Activated CD8-positive, alpha-beta memory T cell treated with anti-CD3 and anti-CD28 coated beads for 1 hour (primary cell): ENCODE data around the gene LIPA.
"Not testable (repeated sequence)": the region's sequence is repeated elsewhere in the genome, so short reads cannot be mapped to it uniquely, and the experiment has no call there.

Experiments used
- DNase-seq, 2 donors: peaks; one replicate each; pipeline ENCODE4 v3.0.0-alpha.2; 2020; ENCODE audit warnings: low read depth in 1 of 2; ENCODE audit errors: extremely low read depth in 1 of 2

Gene LIPA

GRCh38 chr10:89271532-89271931 lies 20.0 kb upstream of the LIPA start:
- DNase-seq: no peak

DNA sequence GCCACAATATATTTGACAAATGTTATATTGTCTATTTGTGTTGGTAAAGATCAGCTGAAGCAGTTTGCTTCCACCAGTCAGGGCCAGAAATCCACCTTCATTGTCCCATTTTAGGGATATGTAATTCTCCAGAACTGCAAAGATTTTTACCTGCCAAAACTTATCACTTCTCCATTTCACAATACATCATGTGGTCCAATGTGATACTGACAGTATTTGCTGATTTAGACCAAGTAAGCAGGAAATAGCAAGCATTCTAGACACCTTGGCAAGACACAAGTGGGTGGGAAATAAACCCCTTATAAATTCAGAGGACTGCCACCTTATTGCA lies 18.5 kb upstream of the LIPA start:
- no peak for DNase-seq

- DNase-seq: no peak
Observed at GRCh38 chr10:89269433-89270152, 18.0 kb upstream of the LIPA start.

GRCh38 chr10:89266721-89267453 lies 15.3 kb upstream of the LIPA start:
- DNase-seq: no peak

- DNase-seq: no peak
Observed at GRCh38 chr10:89263531-89263930, 12.0 kb upstream of the LIPA start.

DNA sequence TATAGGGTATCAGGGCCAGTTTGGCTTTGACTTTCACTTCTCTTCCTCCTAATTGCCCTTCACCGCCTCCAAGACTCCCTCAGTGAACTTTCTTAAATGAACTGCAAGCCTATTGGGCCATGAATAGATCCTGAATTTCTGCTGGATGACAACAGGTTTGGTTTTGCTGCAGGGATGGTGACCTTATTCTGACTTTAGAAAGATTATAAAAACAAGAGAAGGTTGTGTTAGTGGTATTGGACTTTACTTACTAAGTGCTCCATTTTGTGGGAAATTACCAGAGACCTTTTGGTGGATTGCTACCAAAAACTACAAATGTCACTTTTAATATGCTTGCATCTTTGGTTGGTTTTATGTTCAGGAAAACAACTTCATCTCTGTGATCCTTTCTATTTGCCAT lies 11.5 kb upstream of the LIPA start:
- no peak for DNase-seq

- no peak for DNase-seq
Observed at GRCh38 chr10:89262086-89263051, 10.8 kb upstream of the LIPA start.

GRCh38 chr10:89258881-89259280 lies 7.3 kb upstream of the LIPA start:
- no peak for DNase-seq

GRCh38 chr10:89257581-89257980 lies 6.0 kb upstream of the LIPA start:
- no peak for DNase-seq

DNA sequence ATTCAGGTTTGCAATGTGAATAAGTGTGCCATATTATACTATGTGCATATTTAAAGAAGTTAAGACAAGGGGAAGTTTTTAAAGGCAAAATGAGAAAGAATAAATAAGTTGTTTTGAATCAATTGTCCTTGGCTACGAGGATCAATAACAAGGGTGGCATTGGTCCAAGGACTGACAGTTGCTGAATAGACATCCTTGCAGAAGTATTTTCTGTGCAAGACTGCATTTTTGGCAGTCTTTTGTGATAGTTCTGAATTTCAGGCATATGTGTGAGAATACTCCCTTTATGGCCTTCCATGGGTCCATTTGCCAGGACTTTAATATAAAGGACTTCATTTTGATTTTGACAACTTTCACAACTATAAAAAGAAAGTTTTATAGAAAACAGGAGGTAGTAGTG lies 5.4 kb upstream of the LIPA start:
- DNase-seq: no peak

- no peak for DNase-seq
Observed at GRCh38 chr10:89256340-89256739, 4.8 kb upstream of the LIPA start.

DNA sequence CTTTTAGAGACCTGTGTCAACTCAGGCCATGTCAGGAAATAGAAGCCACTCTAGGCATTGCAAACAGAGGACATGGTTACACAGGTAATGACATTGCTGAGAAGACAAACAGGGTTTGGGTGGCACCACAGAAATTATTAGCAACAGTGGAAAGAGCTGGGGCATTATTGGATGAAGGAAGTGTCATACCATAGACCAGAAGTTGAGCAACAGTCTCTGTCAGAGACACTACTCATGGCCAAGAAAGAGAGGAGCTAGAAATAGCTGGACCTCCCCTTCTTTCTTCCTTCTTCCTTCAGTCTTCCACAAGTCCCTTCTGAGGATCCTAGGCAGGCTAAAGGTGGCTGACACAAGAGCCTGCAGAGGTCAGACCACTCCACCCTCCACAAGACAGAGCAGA lies 4.2 kb upstream of the LIPA start:
- no peak for DNase-seq

DNA sequence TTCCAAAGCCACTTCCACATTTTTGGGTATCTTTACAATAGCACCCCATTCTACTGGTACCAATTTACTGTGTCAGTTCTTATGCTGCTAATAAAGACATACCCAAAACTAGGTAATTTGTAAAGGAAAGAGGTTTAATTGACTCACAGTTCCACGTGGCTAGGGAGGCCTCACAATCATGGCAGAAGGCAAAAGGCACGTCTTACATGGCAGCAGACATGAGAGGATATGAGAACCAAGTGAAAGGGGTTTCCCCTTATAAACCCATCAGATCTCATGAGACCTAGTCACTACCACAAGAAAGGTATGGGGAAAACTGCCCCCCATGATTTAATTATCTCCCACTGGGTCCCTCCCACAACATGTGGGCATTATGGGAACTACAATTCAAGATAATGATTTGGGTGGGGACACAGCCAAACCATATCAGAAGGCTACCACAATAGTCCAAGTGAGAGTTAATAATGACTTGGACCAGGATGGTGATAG lies 3.6 kb upstream of the LIPA start:
- not testable (repeated sequence) for DNase-seq

DNA sequence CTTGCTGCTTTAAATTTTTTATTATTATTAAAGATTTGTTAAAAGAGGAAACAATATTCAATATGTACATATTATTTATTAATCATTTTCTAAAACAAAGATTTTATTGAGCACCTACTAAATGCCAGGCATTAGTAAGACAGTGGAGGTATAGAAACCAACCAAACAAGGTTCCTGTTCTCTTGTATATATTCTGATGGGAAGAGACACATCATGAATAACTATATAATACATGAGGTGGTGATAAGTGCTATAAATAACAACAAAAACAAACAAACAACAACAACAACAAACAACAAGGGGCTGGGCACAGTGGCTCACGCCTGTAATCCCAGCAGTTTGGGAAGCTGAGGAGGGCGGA lies 630 bp upstream of the LIPA start:
- DNase-seq: no peak

- no peak for DNase-seq
Observed at GRCh38 chr10:89250865-89251408, 638 bp downstream of the LIPA start.

DNA sequence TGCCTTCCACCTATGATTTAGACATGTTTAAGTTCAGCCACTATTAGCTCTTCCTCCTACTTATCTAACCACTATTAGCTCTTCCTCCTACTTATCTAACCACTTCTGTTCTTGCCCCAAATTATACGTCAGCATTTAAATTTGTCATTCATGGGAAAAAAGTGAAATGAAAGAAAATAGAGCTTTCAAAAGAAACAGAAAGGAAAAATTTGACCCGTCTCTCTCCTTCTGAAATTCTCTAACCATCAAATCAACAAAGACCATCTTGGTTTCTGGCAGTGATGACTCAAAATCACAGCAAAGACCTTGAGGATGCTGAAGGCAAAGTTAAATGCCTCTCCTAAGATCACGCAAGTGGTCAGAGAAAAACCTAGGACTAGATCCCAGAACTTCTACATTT lies 2.6 kb downstream of the LIPA start:
- no peak for DNase-seq

DNA sequence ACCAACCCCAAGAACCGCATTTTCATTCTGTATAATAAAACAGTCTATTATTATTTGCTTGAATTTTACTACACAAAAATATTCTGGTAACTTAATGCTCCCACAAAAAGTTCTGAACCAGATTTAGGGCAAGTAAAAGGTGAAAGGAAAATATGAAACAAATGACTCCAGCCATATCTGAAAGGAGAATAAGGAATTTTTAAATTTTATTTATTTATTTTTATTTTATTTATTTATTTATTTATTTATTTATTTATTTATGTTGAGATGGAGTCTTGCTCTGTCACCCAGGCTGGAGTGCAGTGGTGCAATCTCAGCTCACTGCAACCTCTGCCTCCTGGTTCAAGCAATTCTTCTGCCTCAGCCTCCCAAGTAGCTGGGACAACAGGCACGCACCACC lies 4.0 kb downstream of the LIPA start:
- not testable (repeated sequence) for DNase-seq

GRCh38 chr10:89245802-89246201 lies 5.8 kb downstream of the LIPA start:
- DNase-seq: no peak

DNA sequence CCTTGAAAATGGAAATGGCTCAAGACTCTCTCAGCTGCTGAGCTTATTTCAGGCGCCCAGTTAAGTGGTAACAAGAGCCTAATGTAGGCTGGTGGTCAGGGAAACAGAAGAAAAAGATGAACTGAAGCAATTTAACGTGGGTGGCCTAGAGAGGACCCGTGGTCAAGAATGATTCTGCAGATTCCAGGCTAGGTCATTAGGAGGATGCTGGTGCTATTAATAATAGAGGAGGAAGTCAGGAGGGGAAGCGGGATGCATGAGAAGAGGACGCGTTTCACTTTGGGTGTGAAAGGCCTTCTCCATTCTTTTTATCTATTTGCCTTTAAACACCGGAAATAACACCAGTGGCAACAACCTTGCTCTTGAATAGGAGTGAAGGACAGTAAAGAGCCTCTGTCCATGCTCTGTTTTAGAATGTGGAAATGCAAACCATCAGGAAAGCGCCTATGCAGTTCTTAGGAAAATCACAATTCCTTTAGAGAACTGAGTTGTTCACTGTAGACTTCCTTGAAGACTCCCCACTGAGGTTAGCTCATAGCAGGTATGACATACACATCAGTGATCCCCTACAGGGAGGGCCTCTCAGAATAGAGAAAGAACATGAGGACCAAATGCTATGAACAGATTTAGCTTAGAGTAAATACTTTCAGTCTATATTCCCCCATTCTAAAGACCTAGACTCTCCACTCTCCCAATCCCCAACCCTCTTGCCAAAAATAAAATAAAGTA lies 8.6 kb downstream of the LIPA start:
- no peak for DNase-seq

DNA sequence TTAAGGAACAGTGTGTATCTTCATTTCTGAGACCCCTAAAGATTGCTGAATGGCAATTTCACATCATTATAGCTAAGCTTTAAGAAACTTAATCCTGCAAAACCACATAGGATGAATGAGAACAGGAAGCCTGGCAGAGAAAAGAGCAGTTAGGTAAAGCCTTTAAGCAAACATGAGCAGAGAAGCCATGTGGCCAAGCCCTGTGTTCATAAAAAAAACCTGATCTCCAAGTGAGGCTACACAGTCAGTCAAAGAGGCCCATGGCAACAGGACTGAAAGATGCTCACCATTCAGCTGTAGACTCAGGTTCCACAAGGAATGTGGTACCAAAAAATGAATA lies 9.3 kb downstream of the LIPA start:
- DNase-seq: no peak
